ENCODE measurements around the gene FRAS1.

- no peak for TF ChIP-seq CTCF (IDR thresholded peaks at IDR 0.05)
- no peak for TF ChIP-seq POLR2A (IDR thresholded peaks at IDR 0.05)
These were observed 256.0 kb downstream of the FRAS1 start for GRCh38 chr4:78312989-78313753.

Measured in Peyer's patch (tissue), 4 donors.